Measurements from ENCODE around the gene TSTD2.
"Not testable (repeated sequence)": the region's sequence is repeated elsewhere in the genome, so short reads cannot be mapped to it uniquely, and the experiment has no call there.

The TSTD2 gene

GRCh38 chr9:97629156-97629555 is 4.0 kb downstream of the TSTD2 start:
- no peak for DNase-seq

DNA sequence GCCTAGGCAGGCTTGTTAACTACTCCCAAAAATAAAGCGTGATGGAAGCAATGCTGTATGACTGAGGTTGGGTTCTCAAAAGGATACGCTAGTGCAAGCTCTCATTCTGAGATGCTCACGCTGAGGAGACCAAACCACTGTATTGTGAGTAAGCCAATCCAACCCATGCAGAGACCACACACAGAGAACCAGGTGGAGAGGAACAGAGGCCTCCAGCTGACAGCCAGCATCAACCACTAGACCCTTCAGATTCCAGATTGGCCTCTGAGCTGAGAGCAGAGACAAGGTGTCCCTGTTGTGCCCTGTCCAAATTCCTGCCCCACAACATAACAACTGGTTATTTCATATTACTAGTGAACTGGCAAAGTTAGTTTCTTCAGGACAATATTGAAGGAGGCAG is 4.5 kb downstream of the TSTD2 start:
- peak; percentile 26 for DNase-seq

GRCh38 chr9:97627624-97628023 is 5.5 kb downstream of the TSTD2 start:
- DNase-seq, result no peak

DNA sequence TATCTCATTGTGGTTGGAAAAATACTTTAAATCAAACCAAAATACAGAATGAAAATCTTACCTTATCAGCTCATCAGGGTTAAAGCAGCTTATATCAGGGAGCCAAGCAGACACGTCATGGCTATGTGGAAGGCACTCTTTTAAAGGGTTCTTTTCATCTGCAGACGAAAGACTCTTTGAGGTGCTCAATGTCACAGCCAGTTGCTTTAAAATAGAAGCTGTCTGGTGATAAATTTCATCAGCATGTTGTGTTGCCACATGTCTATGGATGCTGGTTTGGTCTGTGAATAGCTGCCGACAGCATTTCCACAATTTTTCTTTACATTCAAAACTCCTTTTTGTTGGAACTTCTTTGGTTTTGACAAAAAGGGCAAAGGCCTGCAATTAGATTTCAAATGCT is 7.5 kb downstream of the TSTD2 start:
- DNase-seq, result no peak

GRCh38 chr9:97623946-97624345 is 9.2 kb downstream of the TSTD2 start:
- DNase-seq, result no peak

DNA sequence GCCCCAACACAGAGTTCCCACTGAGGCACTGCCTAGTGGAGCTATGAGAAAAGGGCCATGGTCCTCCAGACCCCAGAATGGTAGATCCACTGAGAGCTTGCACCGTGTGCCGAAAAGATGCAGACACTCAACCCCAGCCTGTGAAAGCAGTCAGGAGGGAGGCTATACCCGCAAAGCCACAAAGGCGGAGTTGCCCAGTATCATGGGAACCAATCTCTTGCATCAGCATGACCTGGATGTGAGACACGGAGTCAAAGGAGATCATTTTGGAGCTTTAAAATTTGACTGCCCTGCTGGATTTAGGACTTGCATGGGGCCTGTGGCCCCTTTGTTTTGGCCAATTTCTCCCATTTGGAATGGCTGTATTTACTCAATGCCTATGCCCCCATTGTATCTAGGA is 10.7 kb downstream of the TSTD2 start:
- DNase-seq, result not testable (repeated sequence)

GRCh38 chr9:97620063-97620462 is 13.1 kb downstream of the TSTD2 start:
- DNase-seq, result not testable (repeated sequence)

DNA sequence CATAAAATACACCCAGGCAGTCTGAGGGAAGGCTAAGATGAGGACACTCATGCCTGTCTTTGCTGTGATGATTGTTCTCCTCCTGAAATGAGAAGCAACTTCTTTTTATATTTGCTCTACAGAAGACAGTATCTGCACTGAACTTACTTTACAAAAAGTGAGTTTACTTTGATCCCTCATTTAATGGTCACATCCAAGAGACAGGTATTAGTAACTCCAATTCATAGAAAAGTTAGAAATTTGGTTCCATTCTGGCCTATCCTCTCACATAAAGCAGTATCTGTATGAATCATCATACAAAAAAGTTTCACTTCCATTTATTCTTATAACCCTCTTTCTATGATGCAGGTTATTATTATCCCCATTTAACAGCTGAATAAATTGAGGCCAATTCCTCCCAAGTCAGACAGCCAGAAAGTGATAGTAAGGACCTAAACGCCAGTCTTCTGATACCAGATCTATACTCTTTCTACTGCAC is 15.2 kb downstream of the TSTD2 start:
- no peak for DNase-seq

DNA sequence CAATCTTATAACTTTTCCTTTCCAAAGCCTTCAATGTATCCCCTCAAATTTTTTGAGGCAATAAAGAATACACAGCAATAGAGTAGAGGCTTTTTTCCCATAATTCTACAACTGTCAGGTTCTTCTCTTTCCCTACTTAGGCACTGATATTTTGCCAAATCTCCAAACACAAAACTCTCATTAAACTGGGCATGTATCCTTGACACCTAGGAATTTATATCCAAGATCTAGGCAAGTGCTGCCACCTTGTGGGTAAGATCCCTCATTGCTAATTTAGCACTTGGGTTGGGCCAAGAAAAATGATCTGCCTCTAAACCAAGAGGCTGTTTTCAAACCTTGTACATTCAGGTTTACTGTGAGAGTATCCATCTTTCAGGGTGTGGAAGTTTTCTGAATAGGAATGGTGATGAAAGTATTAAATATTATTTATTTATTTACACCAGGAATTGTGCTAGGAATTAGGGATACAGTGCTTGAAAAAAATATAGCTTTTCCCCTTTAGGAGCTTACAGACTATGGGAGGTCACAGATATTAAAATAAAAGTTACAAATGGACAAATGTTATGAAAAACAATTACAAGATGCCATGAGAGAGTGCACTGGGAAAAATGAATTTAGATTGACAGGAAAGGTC is 17.6 kb downstream of the TSTD2 start:
- DNase-seq, result peak; percentile 52

DNA sequence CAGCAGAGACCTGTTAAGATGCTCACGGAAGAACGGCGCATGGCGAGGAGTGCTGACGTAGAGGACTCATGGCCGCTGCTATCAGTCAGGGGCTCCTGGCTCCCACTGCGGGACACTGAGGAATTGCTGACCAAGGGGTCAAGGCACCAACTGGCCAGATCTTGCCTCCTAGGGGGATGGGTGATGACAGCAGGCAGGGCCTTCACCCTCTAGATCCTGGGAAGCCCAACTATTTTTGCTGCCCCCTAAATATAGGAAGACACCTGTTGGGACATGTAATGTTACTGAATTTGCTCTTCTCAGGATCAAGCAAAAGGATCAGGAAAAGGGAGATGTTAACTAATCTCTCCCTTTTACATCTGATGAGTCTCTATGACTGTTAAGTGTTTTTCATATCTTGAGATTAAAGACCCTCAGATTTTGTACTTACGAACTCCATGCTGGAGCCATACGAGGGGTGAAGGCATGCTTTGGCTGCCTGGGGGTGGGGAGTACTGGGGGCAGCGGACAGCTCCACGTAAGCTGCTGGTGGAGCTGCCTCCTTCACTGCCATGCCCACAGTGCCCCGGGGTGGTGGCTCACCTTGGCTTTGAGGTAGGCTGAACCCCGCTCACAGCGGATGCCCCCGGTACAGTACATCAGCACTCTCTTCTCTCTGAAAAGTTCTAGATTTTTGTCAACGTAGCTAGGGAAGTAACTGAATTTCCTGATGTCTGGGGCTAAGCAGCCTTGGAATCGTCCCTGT is 28.1 kb downstream of the TSTD2 start:
- no peak for DNase-seq

- DNase-seq, result no peak
Measured at GRCh38 chr9:97602430-97602829, 30.7 kb downstream of the TSTD2 start.

- DNase-seq, result no peak
Measured at GRCh38 chr9:97601228-97601898, 31.8 kb downstream of the TSTD2 start.

DNA sequence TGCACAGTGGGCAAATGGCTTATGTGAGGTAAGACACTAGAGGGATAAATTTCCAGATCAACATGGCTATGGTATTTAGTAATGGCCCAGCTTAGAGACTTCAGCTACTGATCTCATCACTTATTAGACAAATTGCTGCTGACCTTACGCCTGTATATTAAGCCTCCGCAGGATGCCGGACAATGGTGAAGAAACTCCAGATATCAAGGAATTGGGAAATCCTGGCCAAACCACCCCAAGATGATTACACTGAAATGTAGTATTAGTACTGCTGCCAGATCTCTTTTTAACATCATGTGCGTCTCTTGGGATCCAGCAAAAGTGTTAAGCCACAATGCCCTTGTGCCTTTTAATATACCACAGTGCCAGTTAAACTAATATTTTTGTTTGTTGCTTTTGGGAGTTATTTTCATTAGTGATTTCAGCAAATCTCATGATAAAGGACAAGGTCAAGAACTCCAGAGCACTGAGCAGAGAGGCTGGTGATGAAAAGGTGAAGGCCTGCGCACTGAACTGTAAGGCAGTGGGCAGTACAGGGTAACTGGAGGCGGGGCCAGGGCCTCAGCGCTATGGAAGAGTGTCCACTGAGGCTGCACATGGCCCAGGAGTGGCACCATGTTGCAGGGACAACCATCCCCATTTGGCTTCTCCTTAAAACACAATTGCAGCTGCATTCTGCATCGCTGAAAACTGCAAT is 32.5 kb downstream of the TSTD2 start:
- no peak for DNase-seq

GRCh38 chr9:97599314-97599846 is 33.8 kb downstream of the TSTD2 start:
- DNase-seq, result no peak

DNA sequence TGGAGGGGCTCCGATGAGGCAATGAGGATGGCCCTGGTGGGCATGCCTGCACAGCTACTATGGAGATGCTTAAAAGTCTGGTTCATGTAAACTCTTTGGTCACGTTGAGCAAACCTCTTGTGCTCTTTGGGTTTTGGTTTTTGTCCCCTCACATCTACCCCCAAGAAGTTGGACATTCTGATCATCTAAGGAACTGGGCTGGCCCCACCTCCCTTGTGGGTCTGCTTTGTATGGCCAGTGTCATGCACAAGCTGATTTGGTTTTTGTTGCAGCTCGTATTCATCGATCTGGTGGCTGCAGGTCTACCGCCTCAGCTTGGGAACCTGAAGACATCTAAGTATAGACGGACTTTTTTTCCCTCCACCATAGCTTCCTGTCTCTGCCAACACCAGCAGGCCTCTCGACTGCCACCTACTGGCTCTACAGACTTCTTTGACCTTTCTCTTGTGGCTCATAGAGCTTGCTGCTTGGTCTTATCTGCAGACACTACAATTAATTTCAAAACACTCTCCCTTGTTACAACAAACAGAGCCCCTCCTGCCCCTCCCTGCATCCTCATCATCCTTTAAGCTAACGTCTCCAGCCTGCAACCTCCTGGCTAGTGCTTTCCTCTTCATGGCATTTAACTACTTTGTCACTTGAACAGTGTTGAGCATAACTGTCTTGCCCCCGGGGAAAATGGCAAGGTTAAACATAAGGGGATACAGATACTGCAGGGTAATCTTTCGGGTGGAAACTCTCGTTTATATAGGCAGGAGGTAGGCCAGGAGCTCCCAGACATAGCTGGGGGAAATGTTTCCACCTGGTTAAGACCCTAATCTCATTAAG is 34.5 kb downstream of the TSTD2 start:
- DNase-seq, result peak; percentile 73

DNA sequence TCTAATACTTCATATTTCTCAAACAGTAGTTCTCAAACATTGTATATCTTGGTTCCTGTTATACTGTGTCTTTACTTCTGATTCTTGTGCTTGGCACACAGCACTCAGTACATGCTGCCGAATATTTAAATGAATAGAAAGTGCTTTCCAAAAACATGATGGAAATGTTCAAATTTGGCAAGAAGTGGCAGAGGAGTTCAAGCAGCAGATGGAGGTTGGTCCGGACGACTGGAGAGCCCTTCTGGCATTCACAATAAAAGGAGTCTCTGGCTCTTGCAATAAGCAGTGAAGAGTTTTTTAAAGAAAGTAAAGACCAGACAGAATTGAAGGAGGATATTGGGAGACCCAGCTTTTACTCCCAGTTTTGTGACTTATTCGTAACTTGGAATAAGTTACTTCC is 36.3 kb downstream of the TSTD2 start:
- no peak for DNase-seq

- peak; percentile 70 for DNase-seq
Measured at GRCh38 chr9:97594381-97594921, 38.7 kb downstream of the TSTD2 start.

DNA sequence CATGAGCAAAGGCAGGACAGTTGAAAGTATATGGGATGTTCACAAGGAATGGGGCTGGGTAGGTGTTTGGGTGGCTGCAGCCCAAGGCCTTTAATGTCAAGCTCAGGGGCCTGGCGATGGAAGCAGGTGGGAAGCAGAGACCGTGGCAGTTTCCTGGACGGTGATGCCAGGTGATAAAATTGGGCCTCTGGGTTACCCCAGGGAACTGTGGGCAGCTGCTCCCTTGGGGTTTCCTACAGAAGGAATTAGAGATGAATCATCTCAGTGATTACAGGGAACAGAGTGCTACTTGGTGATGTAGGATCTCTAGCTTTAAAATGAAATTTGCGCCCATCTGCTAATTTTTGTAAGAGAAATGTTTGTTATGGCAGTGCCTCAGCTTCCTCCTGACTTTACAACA is 39.2 kb downstream of the TSTD2 start:
- peak; percentile 41 for DNase-seq

- DNase-seq, result no peak
Measured at GRCh38 chr9:97592126-97592525, 41.0 kb downstream of the TSTD2 start.

GRCh38 chr9:97591535-97591934 is 41.6 kb downstream of the TSTD2 start:
- DNase-seq, result no peak

GRCh38 chr9:97586909-97587308 is 46.3 kb downstream of the TSTD2 start:
- DNase-seq, result not testable (repeated sequence)

DNA sequence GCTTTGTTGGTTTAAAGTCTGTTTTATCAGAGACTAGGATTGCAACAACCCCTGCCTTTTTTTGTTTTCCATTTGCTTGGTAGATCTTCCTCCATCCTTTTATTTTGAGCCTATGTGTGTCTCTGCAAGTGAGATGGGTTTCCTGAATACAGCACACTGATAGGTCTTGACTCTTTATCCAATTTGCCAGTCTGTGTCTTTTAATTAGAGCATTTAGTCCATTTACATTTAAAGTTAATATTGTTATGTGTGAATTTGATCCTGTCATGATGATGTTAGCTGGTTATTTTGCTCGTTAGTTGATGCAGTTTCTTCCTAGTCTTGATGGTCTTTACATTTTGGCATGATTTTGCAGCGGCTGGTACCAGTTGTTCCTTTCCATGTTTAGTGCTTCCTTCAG is 48.4 kb downstream of the TSTD2 start:
- not testable (repeated sequence) for DNase-seq

All from NCI-H345 (cell line).